SIG-M5 treated with dmso at 0.1 percent for 504 hours (cell line): Measurements from ENCODE around the gene NKTR.

Source experiments
- DNase-seq: peaks from one replicate; lab custom pipeline; 2025; ENCODE audit not compliant: unreplicated experiment; lab: John Stamatoyannopoulos, UW

The NKTR gene

GRCh38 chr3:42660898-42661297 lies 60.4 kb downstream of the NKTR start:
- peak; percentile 22 for DNase-seq

- no peak for DNase-seq
These were observed 61.1 kb downstream of the NKTR start for GRCh38 chr3:42661593-42662022.

- no peak for DNase-seq
These were observed 61.7 kb downstream of the NKTR start for GRCh38 chr3:42662037-42662812.

GRCh38 chr3:42662813-42663535 lies 62.5 kb downstream of the NKTR start:
- no peak for DNase-seq

GRCh38 chr3:42663581-42664437 lies 63.3 kb downstream of the NKTR start:
- DNase-seq, result no peak

GRCh38 chr3:42664438-42664803 lies 63.9 kb downstream of the NKTR start:
- DNase-seq, result no peak

GRCh38 chr3:42665050-42665878 lies 64.8 kb downstream of the NKTR start:
- DNase-seq, result no peak

GRCh38 chr3:42666022-42666421 lies 65.5 kb downstream of the NKTR start:
- no peak for DNase-seq

GRCh38 chr3:42666577-42666998 lies 66.1 kb downstream of the NKTR start:
- no peak for DNase-seq

- no peak for DNase-seq
These were observed 66.6 kb downstream of the NKTR start for GRCh38 chr3:42667096-42667522.

GRCh38 chr3:42667523-42668412 lies 67.3 kb downstream of the NKTR start:
- DNase-seq, result no peak

- no peak for DNase-seq
These were observed 67.9 kb downstream of the NKTR start for GRCh38 chr3:42668413-42668760.

GRCh38 chr3:42668793-42669217 lies 68.3 kb downstream of the NKTR start:
- no peak for DNase-seq

- no peak for DNase-seq
These were observed 69.6 kb downstream of the NKTR start for GRCh38 chr3:42670051-42670576.

GRCh38 chr3:42670670-42671069 lies 70.2 kb downstream of the NKTR start:
- no peak for DNase-seq

- DNase-seq, result no peak
These were observed 72.0 kb downstream of the NKTR start for GRCh38 chr3:42672515-42672914.

GRCh38 chr3:42673082-42673481 lies 72.6 kb downstream of the NKTR start:
- no peak for DNase-seq

- DNase-seq, result no peak
These were observed 73.7 kb downstream of the NKTR start for GRCh38 chr3:42674146-42674545.

- no peak for DNase-seq
These were observed 75.4 kb downstream of the NKTR start for GRCh38 chr3:42675909-42676308.
